Cardiac atrium fibroblast (primary cell): ENCODE results near the gene DAPL1. TPM values are rescaled to one million over a fixed set of nuclear protein-coding genes. Genes with fewer than 3 reads are reported as not detected.

Source experiments
- total RNA-seq: library from RNA; depleted of rRNA; stranded (reverse); fragments of >200 nt; gene quantifications from 2 replicates; pipeline ENCODE4 v1.2.3, GENCODE V29; 2015

DAPL1 gene
- total RNA-seq, result not detected in 2 replicates

GRCh38 chr2:158795195-158795924, at the start of gene DAPL1:
Gene DAPL1 (plus strand): TSS chr2:158795317. CDS start chr2:158795373, 56 bp downstream.

Other genes starting within 250 kb of the DAPL1 start
- gene TANC1, start 173.3 kb downstream of the DAPL1 start, total RNA-seq, result 34.5 and 35.0 TPM in 2 replicates